Kidney (tissue), 14 donors: Measurements from ENCODE around the gene CCDC170. TPM values are rescaled to one million over a fixed set of nuclear protein-coding genes. Genes with fewer than 3 reads are reported as not detected.

ENCODE experiments used
- DNase-seq, 5 donors: peaks; one replicate each; pipeline ENCODE4 v3.0.0-alpha.2; 2013 to 2020
- FAIRE-seq: peaks from 2 replicates; lab custom pipeline; 2012; peaks lifted over from hg19 to GRCh38; lab: Jason Lieb, UNC
- H3K27ac ChIP-seq, 2 donors: one replicate each; pipeline ENCODE4 v1.7.0; 2013; ENCODE audit warnings: low read depth in 2 of 2, low read length in 2 of 2, inconsistent platforms in 1 of 2
- H3K27me3 ChIP-seq: one replicate; pipeline ENCODE4 v1.7.1; 2013; ENCODE audit warnings: low read length, inconsistent platforms; ENCODE audit not compliant: control insufficient read depth, insufficient read depth
- H3K36me3 ChIP-seq, 3 donors: one replicate each; pipeline versions ENCODE4 v1.7.0 to v1.7.1; 2013; ENCODE audit warnings: low read length in 3 of 3, control low read depth in 1 of 3, inconsistent platforms in 1 of 3; ENCODE audit not compliant: insufficient read depth in 3 of 3, control insufficient read depth in 2 of 3
- H3K4me1 ChIP-seq, 3 donors: one replicate each; pipeline versions ENCODE4 v1.7.0 to v1.7.1; 2013; ENCODE audit warnings: low read length in 3 of 3, inconsistent platforms in 1 of 3, low read depth in 1 of 3; ENCODE audit not compliant: control insufficient read depth in 2 of 3, insufficient read depth in 2 of 3
- H3K4me3 ChIP-seq, 3 donors: one replicate each; pipeline versions ENCODE4 v1.7.0 to v1.8.1; 2013; ENCODE audit warnings: low read length in 3 of 3, control low read depth in 1 of 3, inconsistent platforms in 1 of 3
- H3K9ac ChIP-seq, 3 donors: one replicate each; pipeline versions ENCODE4 v1.7.0 to v1.7.1; 2013; ENCODE audit warnings: low read length in 3 of 3, control low read depth in 1 of 3, inconsistent platforms in 1 of 3
- H3K9me3 ChIP-seq, 3 donors: one replicate each; pipeline versions ENCODE4 v1.7.0 to v1.7.1; 2013; ENCODE audit warnings: low read length in 3 of 3, control low read depth in 1 of 3, inconsistent platforms in 1 of 3; ENCODE audit not compliant: control insufficient read depth in 2 of 3, insufficient read depth in 1 of 3
- intact Hi-C: fragments of 100-400 bp; cut with DNase I; formaldehyde crosslinking; loops from one replicate; pipeline ENCODE4 v1.11.1; 2022
- polyA plus RNA-seq: library from polyadenylated mRNA; stranded (reverse); fragments of 350-450 nt; fragmentation: Illumina TruSeq; extraction: RNeasy Lipid Tissue Mini Kit (QIAGEN cat#74804); gene quantifications from one replicate; pipeline ENCODE4 v1.2.3, GENCODE V29; 2014; ENCODE audit warnings: low read depth, low replicate concordance; ENCODE audit not compliant: insufficient read depth
- total RNA-seq: library from RNA; stranded (reverse); fragmentation: NEBNext Ultra II Directional; extraction: Animal tissue kit (Norgen Biotek cat#: 25700); gene quantifications from one replicate; pipeline ENCODE4 v1.2.1, GENCODE V29; 2021
- TF ChIP-seq, protein P1 (sequence below): IDR thresholded peaks from 3 replicates; pipeline ENCODE4 v1.5.1; 2012; ENCODE audit warnings: mild to moderate bottlenecking, moderate library complexity, borderline replicate concordance; ENCODE audit not compliant: insufficient read depth; ENCODE audit errors: extremely low read depth
- donor health status: control.
- donor health status: control.
- donor health status: control.
- donor health status: control.
- donor health status: control.
- donor health status: DM: yes; HTN: yes; CAD: no.
- donor health status: Normal renal cell carcinoma (clear cell type).

The CCDC170 gene
- total and polyA plus RNA-seq, 2 donors from 2014 or later = 0.34 to 2.1 TPM

DNA sequence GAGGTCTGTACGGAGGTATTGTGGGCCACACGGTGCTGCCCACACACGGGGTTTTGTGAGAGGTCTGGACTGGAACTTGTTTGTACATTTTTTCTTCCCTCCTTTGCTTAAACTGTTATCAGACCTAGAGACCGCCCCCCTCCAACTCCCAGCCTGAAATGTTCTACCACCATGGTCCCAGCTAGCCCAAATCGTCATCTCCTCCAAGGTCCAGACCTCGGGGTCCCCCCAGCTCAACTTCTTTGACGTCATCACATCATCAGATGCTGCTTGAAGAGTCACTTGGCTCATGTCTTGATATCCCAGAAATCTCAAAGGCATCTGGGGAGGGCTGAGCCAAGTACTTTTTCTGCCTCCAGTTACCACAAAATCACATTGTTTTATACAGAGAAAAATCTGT lies 2.8 kb upstream of the CCDC170 start:
- TF ChIP-seq, protein P1, sequence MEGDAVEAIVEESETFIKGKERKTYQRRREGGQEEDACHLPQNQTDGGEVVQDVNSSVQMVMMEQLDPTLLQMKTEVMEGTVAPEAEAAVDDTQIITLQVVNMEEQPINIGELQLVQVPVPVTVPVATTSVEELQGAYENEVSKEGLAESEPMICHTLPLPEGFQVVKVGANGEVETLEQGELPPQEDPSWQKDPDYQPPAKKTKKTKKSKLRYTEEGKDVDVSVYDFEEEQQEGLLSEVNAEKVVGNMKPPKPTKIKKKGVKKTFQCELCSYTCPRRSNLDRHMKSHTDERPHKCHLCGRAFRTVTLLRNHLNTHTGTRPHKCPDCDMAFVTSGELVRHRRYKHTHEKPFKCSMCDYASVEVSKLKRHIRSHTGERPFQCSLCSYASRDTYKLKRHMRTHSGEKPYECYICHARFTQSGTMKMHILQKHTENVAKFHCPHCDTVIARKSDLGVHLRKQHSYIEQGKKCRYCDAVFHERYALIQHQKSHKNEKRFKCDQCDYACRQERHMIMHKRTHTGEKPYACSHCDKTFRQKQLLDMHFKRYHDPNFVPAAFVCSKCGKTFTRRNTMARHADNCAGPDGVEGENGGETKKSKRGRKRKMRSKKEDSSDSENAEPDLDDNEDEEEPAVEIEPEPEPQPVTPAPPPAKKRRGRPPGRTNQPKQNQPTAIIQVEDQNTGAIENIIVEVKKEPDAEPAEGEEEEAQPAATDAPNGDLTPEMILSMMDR = no peak
- Histone ChIP-seq H3K36me3 (no peaks in the 10 kb centered on the region), H3K4me3 (no peak overlapping the region), H3K27ac (no peak overlapping the region), H3K9me3 (no peaks in the 10 kb centered on the region), H3K9ac (no peak overlapping the region), H3K4me1 (peaks cover 0 to 10% (median 0%) of the 10 kb centered on the region in 3 donors), H3K27me3 (no peaks in the 10 kb centered on the region)
- no peak for FAIRE-seq
- no peak for DNase-seq
- intact Hi-C loops = no loop called here

DNA sequence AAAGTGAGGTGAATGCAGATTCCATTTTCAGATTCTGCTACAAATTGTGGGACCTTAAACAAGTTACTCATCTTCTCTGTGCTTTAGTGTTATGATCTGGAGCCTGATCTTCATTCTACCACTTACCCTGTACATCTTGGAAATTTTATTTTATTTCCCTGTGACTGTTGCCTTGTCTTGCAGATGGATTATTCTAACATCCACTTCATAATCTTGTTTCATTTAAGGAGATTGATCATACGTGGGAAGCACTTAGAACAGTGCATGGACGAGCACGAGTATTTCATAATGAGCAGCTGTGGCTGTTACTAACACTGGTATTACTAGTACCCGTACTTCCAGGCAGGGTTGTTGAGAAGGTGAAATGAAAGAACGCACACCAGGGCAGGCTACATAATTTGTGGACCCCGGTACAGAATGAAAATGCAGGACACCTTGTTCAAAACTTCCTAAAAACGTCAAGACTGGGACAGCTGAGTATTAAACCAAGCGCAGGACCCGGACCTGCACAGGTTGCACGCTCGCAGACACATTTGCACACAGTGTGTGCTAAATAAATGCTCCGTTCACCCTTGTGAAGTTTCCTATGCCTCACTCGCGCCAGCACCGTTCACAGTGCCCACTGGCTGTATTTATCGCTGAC lies 535 bp upstream of the CCDC170 start:
- no peak for DNase-seq
- intact Hi-C loops = no loop called here
- Histone ChIP-seq H3K9ac (peak overlapping the region in 2 of 3 donors; percentile 19 to 22), H3K4me3 (peak overlapping the region; percentile 68 to 75 (median 68)), H3K4me1 (peaks cover 0 to 10% (median 0%) of the 10 kb centered on the region in 3 donors), H3K9me3 (no peaks in the 10 kb centered on the region), H3K27ac (peak overlapping the region in 1 of 2 donors; percentile 28), H3K36me3 (no peaks in the 10 kb centered on the region), H3K27me3 (no peaks in the 10 kb centered on the region)
- no peak for FAIRE-seq
- TF ChIP-seq, protein P1 = no peak

DNA sequence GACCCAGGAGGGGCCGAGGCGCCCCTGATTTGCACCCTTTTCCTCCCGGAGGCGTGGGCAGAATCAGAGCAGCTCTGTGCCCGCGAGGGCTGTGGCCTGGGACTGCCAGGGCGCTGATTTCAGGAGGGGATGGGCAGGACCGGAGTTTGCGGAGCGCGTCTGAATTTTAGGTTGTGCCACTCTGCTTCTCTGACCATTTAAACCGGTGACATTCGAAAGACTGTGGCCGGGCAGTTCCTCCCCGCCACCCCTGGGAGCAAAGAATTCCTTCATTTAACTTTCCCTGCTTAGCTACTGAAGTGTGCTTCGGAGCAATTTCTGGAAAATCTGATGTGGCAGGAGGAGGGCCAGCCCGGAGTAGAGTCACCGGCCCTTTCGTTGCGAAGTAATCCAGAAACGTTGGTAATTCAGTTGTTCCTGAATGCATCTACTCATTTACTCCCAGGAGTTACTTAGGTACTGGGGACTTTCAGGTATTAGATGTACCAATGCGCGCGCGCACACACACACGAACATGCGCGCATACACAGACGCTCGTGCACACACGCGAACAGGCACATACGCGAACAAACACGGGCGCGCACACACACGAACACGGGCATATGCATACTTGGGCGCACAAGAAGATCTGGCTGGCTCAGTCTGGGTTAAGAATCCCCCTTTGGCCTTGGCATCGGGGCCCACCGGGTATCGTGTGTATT lies 568 bp downstream of the CCDC170 start:
- DNase-seq = peak; percentile 68 to 88 (median 76)
- no peak for FAIRE-seq
- H3K9me3 ChIP-seq = no peaks in the 10 kb centered on the region
- H3K36me3 ChIP-seq = no peaks in the 10 kb centered on the region
- intact Hi-C loops = no loop called here
- peaks cover 0 to 10% (median 0%) of the 10 kb centered on the region in 3 donors for H3K4me1 ChIP-seq
- no peaks in the 10 kb centered on the region for H3K27me3 ChIP-seq
- H3K9ac ChIP-seq = peak overlapping the region in 2 of 3 donors; percentile 37 to 51
- TF ChIP-seq, protein P1 = no peak
- peak overlapping the region; percentile 55 to 75 (median 68) for H3K4me3 ChIP-seq
- H3K27ac ChIP-seq = peak overlapping the region; percentile 7 to 16
